GM12878 (cell line): ENCODE data around the gene WDFY4. TPM values are rescaled to one million over a fixed set of nuclear protein-coding genes. Genes with fewer than 3 reads are reported as not detected.

ENCODE experiments used
- ATAC-seq: fragments of 200-7000 bp; cut with Tn5 transposase; 3 replicates; pipeline ENCODE4 v1.9.1; 2020; ENCODE audit warnings: mild to moderate bottlenecking, moderate library complexity
- BruUV-seq: library from RNA; stranded (reverse); fragments of 400-500 nt; replicated peaks from 2 replicates; lab custom pipeline; 2021; lab: Mats Ljungman, UMichigan
- CTCF ChIA-PET: fragments of 300-600 bp; sonication (Branson Sonifier 250); formaldehyde crosslinking; extraction: SDS; loops from one replicate; lab custom pipeline; 2021; ENCODE audit warnings: inconsistent platforms; lab: Yijun Ruan, JAX
- POLR2A ChIA-PET: fragments of 350-600 bp; formaldehyde crosslinking; extraction: SDS; loops from one replicate; lab custom pipeline; 2021; ENCODE audit warnings: inconsistent platforms; lab: Charles Lee
- RAD21 ChIA-PET: fragments of 300-600 bp; sonication (Branson Sonifier 250); formaldehyde crosslinking; loops from one replicate; lab custom pipeline; 2023; ENCODE audit warnings: antibody characterized with exemption; ENCODE audit not compliant: unreplicated experiment; lab: Charles Lee
- SMC1A ChIA-PET: fragments of 300-600 bp; sonication (Branson Sonifier 250); formaldehyde crosslinking; loops from one replicate; lab custom pipeline; 2023; ENCODE audit not compliant: unreplicated experiment, uncharacterized antibody; lab: Charles Lee
- DNase-seq: peaks from one replicate; pipeline ENCODE4 v3.0.0-alpha.2; 2011; ENCODE audit warnings: low read depth, low spot score
- FAIRE-seq: peaks from 3 replicates; lab custom pipeline; 2011; peaks lifted over from hg19 to GRCh38; lab: Jason Lieb, UNC
- H2AFZ ChIP-seq: 2 replicates; pipeline ENCODE4 v1.6.0; 2011; ENCODE audit warnings: low read depth, low read length, control low read depth; ENCODE audit not compliant: control insufficient read depth
- H3K27ac ChIP-seq: 2 replicates; pipeline ENCODE4 v1.5.1; 2011; ENCODE audit warnings: control low read depth; ENCODE audit not compliant: control insufficient read depth, insufficient read depth
- H3K27me3 ChIP-seq, 2 experiments: replicated peaks in 1 of 2; 2 replicates each; pipeline versions ENCODE4 v1.6.0 to v1.6.1; 2011; ENCODE audit warnings: low read length in 1 of 2; ENCODE audit not compliant: control insufficient read depth in 2 of 2, insufficient read depth in 2 of 2
- H3K36me3 ChIP-seq, 2 experiments: 2 replicates each; pipeline ENCODE4 v1.5.1; 2011; ENCODE audit warnings: low read length in 1 of 2; ENCODE audit not compliant: control insufficient read depth in 2 of 2, insufficient read depth in 2 of 2
- H3K4me1 ChIP-seq: 2 replicates; pipeline ENCODE4 v1.6.1; 2011; ENCODE audit warnings: mild to moderate bottlenecking, low read length, moderate library complexity, mixed read lengths; ENCODE audit not compliant: control insufficient read depth, insufficient read depth
- H3K4me2 ChIP-seq: 2 replicates; pipeline ENCODE4 v1.6.0; 2011; ENCODE audit warnings: control low read depth; ENCODE audit not compliant: control insufficient read depth, insufficient read depth
- H3K4me3 ChIP-seq: fragments of 200-600 bp; sonication (generic); 2 replicates; pipeline ENCODE4 v1.5.1; 2016
- H3K79me2 ChIP-seq: 2 replicates; pipeline ENCODE4 v1.6.0; 2011; ENCODE audit warnings: low read length; ENCODE audit not compliant: control insufficient read depth, insufficient read depth
- H3K9ac ChIP-seq: 2 replicates; pipeline ENCODE4 v1.8.0; 2011; ENCODE audit warnings: low read length, control low read depth, mixed read lengths; ENCODE audit not compliant: control insufficient read depth, insufficient read depth
- H3K9me3 ChIP-seq: replicated peaks from 3 replicates; pipeline ENCODE4 v1.5.1; 2011; ENCODE audit warnings: mild to moderate bottlenecking, low read length; ENCODE audit not compliant: control insufficient read depth, insufficient read depth
- H4K20me1 ChIP-seq: 2 replicates; pipeline ENCODE4 v1.6.0; 2011; ENCODE audit not compliant: control insufficient read depth, insufficient read depth
- RELA ChIP-seq: fragments of 450-650 bp; IDR thresholded peaks from 2 replicates; pipeline ENCODE4 v1.8.0; 2014; ENCODE audit warnings: borderline replicate concordance; ENCODE audit not compliant: partially characterized antibody
- TAF1 ChIP-seq: IDR thresholded peaks from 2 replicates; pipeline ENCODE4 v1.6.1; 2011; ENCODE audit warnings: mild to moderate bottlenecking, low read depth, low read length, borderline replicate concordance
- ZNF24 ChIP-seq: fragments of 450-650 bp; IDR thresholded peaks from 2 replicates; pipeline ENCODE4 v1.6.1; 2017; ENCODE audit warnings: antibody characterized with exemption, mild to moderate bottlenecking
- WGBS: methylation state at CpG from one replicate; pipeline ENCODE4 v1.1.6; 2016; ENCODE audit warnings: low lambda C conversion rate; ENCODE audit not compliant: insufficient replicate concordance, insufficient coverage; ENCODE audit errors: missing lambda C conversion rate; 5-methylcytosine and 5-hydroxymethylcytosine counted together
- in situ Hi-C: fragments of 300-500 bp; cut with MboI; formaldehyde crosslinking; loops from 9 replicates; pipeline ENCODE4 v1.14.3; 2018; ENCODE audit warnings: mixed read lengths
- intact Hi-C: fragments of 100-400 bp; cut with micrococcal nuclease; formaldehyde crosslinking; loops from one replicate; pipeline ENCODE4 v1.14.2; 2022; ENCODE audit not compliant: unreplicated experiment
- polyA plus RNA-seq, 11 experiments: library from polyadenylated mRNA; depleted of rRNA in 4 of 11; unstranded in 6 of 11; stranded (reverse) in 5 of 11; fragments of >200 nt; fragmentation: Nextera tagmentation in 4 of 11; fragmentation: Illumina TruSeq in 1 of 11; extraction: Ambion mirVana in 4 of 11; extraction: Trizol in 1 of 11; gene quantifications; 1 replicate in 1 of 11; 2 replicates in 10 of 11; pipeline versions ENCODE4 v1.2.1 to v1.2.3, GENCODE V29; 2011 to 2016; ENCODE audit warnings: inconsistent platforms in 2 of 11, missing spikeins in 2 of 11, low read depth in 1 of 11
- total RNA-seq, 4 experiments: library from RNA; depleted of rRNA in 3 of 4; stranded (reverse); fragments of >200 nt in 3 of 4; fragmentation: Illumina TruSeq in 1 of 4; extraction: Trizol in 1 of 4; gene quantifications; 2 replicates each; pipeline versions ENCODE4 v1.2.1 to v1.2.3, GENCODE V29; 2013 to 2021
- TF ChIP-seq, protein P1 (sequence below): fragments of 450-650 bp; IDR thresholded peaks from 2 replicates; pipeline ENCODE4 v1.6.1; 2016; ENCODE audit warnings: mild to moderate bottlenecking

The WDFY4 gene
- total and polyA plus RNA-seq, 10 of the 15 experiments (the other 5 are each of a cell fraction or from before 2014, with no cell fraction given) = 13.5 to 132 (median 47.3) TPM

DNA sequence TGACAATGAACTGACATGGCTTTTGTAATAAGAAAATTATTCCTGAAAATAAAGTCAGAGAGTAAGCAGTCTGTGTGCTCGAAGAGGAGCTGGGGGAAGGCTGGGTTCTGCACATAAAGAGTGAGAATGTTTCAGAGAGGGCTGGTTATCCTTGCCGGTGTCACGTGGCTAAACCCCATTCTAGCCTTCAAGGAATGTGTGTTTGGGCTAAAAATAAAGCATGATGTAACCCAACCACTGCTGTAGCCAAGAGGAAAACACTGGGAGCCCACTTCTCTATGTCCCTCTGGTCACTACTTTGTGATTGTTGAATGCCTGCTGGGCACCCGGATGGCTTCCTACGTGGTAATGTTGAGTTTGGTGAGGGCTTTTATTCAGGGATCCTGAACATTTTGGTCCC, 23.5 kb downstream of the WDFY4 start:
- no TSS peak for BruUV-seq
- no peak overlapping the region for H3K27ac ChIP-seq
- FAIRE-seq (no peak), DNase-seq (no peak), ATAC-seq (no peak)
- intact Hi-C loops = no loop called here
- peaks cover 21 to 27% of the 10 kb centered on the region in 2 experiments for H3K36me3 ChIP-seq
- in situ Hi-C loops = no loop called here
- RAD21 ChIA-PET = interaction anchor here (10.8 kb wide), 1 partner anchor 50 kb away, joined by 171 read pairs; no protein-coding TSS in a partner anchor
- 98% methylated on average over 5 of the region's 5 CpGs for WGBS
- no peak overlapping the region for H2AFZ ChIP-seq
- H4K20me1 ChIP-seq = no peaks in the 10 kb centered on the region; the same call in 1 of the 2 replicates
- H3K79me2 ChIP-seq = peaks cover 38% of the 10 kb centered on the region
- POLR2A ChIA-PET = no interaction called here
- H3K9me3 ChIP-seq = no peaks in the 10 kb centered on the region; the same call in 2 of the 3 replicates
- CTCF ChIA-PET = interaction anchor here (0.6 to 19.6 kb wide), 2 partner anchors 38 to 51 kb away, joined by 3 to 221 read pairs; no protein-coding TSS in a partner anchor
- no peak overlapping the region for H3K4me3 ChIP-seq
- H3K4me1 ChIP-seq = peaks cover 12% of the 10 kb centered on the region
- SMC1A ChIA-PET = interaction anchor here (1.2 to 4.8 kb wide), 2 partner anchors 19 to 56 kb away, joined by 3 to 12 read pairs; no protein-coding TSS in a partner anchor
- no peak for TF ChIP-seq RELA
- TF ChIP-seq, protein P1, sequence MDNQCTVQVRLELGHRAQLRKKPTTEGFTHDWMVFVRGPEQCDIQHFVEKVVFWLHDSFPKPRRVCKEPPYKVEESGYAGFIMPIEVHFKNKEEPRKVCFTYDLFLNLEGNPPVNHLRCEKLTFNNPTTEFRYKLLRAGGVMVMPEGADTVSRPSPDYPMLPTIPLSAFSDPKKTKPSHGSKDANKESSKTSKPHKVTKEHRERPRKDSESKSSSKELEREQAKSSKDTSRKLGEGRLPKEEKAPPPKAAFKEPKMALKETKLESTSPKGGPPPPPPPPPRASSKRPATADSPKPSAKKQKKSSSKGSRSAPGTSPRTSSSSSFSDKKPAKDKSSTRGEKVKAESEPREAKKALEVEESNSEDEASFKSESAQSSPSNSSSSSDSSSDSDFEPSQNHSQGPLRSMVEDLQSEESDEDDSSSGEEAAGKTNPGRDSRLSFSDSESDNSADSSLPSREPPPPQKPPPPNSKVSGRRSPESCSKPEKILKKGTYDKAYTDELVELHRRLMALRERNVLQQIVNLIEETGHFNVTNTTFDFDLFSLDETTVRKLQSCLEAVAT = no peak
- no peak for TF ChIP-seq TAF1
- no peak for TF ChIP-seq ZNF24
- TF ChIP-seq, all 136 proteins: peak for 0
- H3K27me3 ChIP-seq = no peaks in the 10 kb centered on the region
- H3K9ac ChIP-seq = no peak overlapping the region
- no peak overlapping the region for H3K4me2 ChIP-seq
